ENCODE data around the gene BCL11B. TPM values are rescaled to one million over a fixed set of nuclear protein-coding genes. Genes with fewer than 3 reads are reported as not detected.

Gene BCL11B
- total and polyA plus RNA-seq, 2 of the 8 experiments (the other 6 are each of a cell fraction or from before 2014, with no cell fraction given), result 0.63 to 5.9 TPM

GRCh38 chr14:99210333-99210732 is 61.7 kb downstream of the BCL11B start:
- no peak overlapping the region for H2AK5ac ChIP-seq (ENCODE audit: low read depth, low read length)
- no peaks in the 10 kb centered on the region for H3K36me3 ChIP-seq (ENCODE audit: control insufficient read depth in 2 of 4, insufficient read depth in 4 of 4, low read length in 3 of 4)
- H3K4me1 ChIP-seq (replicated peaks in 1 of 4; ENCODE audit: control insufficient read depth in 3 of 4, insufficient read depth in 4 of 4, low read length in 3 of 4), result peaks cover 0 to 13% (median 0%) of the 10 kb centered on the region in 4 experiments; a peak in 3 of 7 replicates
- 84% methylated on average over 8 of the region's 8 CpGs; no CpG with 5 or more reads in 1 of the 2 experiments for WGBS, 2 experiments (ENCODE audit: extremely low coverage in 1 of 2, insufficient coverage in 1 of 2, insufficient read length in 1 of 2, insufficient replicate concordance in 2 of 2, low coverage in 1 of 2, low lambda C conversion rate in 2 of 2, missing lambda C conversion rate in 1 of 2)
- no peak overlapping the region for H3K56ac ChIP-seq (replicated peaks; ENCODE audit: insufficient read length, low read depth, low read length)
- H3K23ac ChIP-seq (ENCODE audit: insufficient read length), result no peak overlapping the region
- H3K4me3 ChIP-seq (ENCODE audit: extremely low read depth in 1 of 4, insufficient read depth in 2 of 4, low read depth in 3 of 4, low read length in 4 of 4), result no peak overlapping the region
- H2BK12ac ChIP-seq (ENCODE audit: low read depth, low read length), result no peak overlapping the region
- no peak overlapping the region for H2BK120ac ChIP-seq (replicated peaks; ENCODE audit: low read depth, low read length)
- H3K18ac ChIP-seq (ENCODE audit: extremely low read depth, low read length), result no peak overlapping the region
- H4K20me1 ChIP-seq (replicated peaks in 1 of 2; ENCODE audit: control insufficient read depth in 1 of 2, insufficient read depth in 2 of 2, low read length in 2 of 2), result peaks cover 0 to 3% of the 10 kb centered on the region in 2 experiments
- H2BK15ac ChIP-seq (ENCODE audit: low read length), result no peak overlapping the region
- H3K9ac ChIP-seq (replicated peaks in 1 of 4; ENCODE audit: extremely low read depth in 1 of 4, low read depth in 3 of 4, low read length in 3 of 4), result no peak overlapping the region
- H4K8ac ChIP-seq (ENCODE audit: extremely low read depth, insufficient read depth, low read length), result no peak overlapping the region
- no peak overlapping the region for H3K4ac ChIP-seq (replicated peaks; ENCODE audit: insufficient read length, low read depth, low read length)
- H3K27ac ChIP-seq (ENCODE audit: low read depth, low read length), result no peak overlapping the region
- ChIA-PET CTCF (ENCODE audit: partially characterized antibody) (interaction anchor here (0.7 to 2.8 kb wide), 7 partner anchors 11 to 32 kb away, joined by 3 to 11 read pairs (median 3); no protein-coding TSS in a partner anchor), POLR2A (ENCODE audit: partially characterized antibody) (interaction anchor here (1.0 to 1.7 kb wide), 2 partner anchors 14 to 20 kb away, joined by 3 to 4 read pairs; no protein-coding TSS in a partner anchor)
- H2BK5ac ChIP-seq (ENCODE audit: low read depth, low read length), result no peak overlapping the region
- peaks cover 0 to 14% of the 10 kb centered on the region in 2 experiments; a peak in 2 of 4 replicates for H3K79me2 ChIP-seq (ENCODE audit: control insufficient read depth in 1 of 2, insufficient read depth in 2 of 2, low read length in 2 of 2)
- H4K91ac ChIP-seq (replicated peaks; ENCODE audit: insufficient read length, low read length), result no peak overlapping the region
- no peaks in the 10 kb centered on the region for H3K9me3 ChIP-seq (ENCODE audit: insufficient read depth in 2 of 2, low read depth in 1 of 2, low read length in 1 of 2)
- peaks cover 13% of the 10 kb centered on the region for H3K79me1 ChIP-seq (ENCODE audit: low read depth, low read length)
- H3K27me3 ChIP-seq (replicated peaks in 1 of 4; ENCODE audit: control insufficient read depth in 3 of 4, extremely low read depth in 1 of 4, insufficient read depth in 3 of 4, low read length in 3 of 4), result no peaks in the 10 kb centered on the region
- no peaks in the 10 kb centered on the region for H3K23me2 ChIP-seq (ENCODE audit: low read depth, low read length)
- FAIRE-seq (no peak), DNase-seq (ENCODE audit: low read depth in 1 of 2, low spot score in 2 of 2) (no peak)
- H2AFZ ChIP-seq (ENCODE audit: low read length), result no peak overlapping the region
- no peak overlapping the region for H2BK20ac ChIP-seq (ENCODE audit: low read length)
- H3K14ac ChIP-seq (ENCODE audit: insufficient read length), result no peak overlapping the region
- H4K5ac ChIP-seq (ENCODE audit: insufficient read length, low read depth, low read length), result no peak overlapping the region
- no peak overlapping the region for H3K4me2 ChIP-seq (ENCODE audit: insufficient read depth in 1 of 2, low read depth in 2 of 2, low read length in 2 of 2)
- TF ChIP-seq POLR2A (IDR thresholded peaks at IDR 0.05; ENCODE audit: control extremely low read depth in 1 of 2, low read depth in 2 of 2, low read length in 2 of 2) (no peak), BCL11A (IDR thresholded peaks at IDR 0.05; ENCODE audit: low read depth in 2 of 2, low read length in 2 of 2) (no peak), CREB1 (IDR thresholded peaks at IDR 0.05) (no peak), RFX5 (IDR thresholded peaks at IDR 0.05; ENCODE audit: borderline replicate concordance, low read depth, low read length) (no peak), MAX (IDR thresholded peaks at IDR 0.05) (no peak), NRF1 (IDR thresholded peaks at IDR 0.05; ENCODE audit: low read depth, low read length) (no peak), GABPA (IDR thresholded peaks at IDR 0.05; ENCODE audit: borderline replicate concordance, insufficient read depth, low read length) (no peak), SAP30 (IDR thresholded peaks at IDR 0.05; ENCODE audit: insufficient read depth, insufficient replicate concordance, low read length) (no peak), CBX8 (IDR thresholded peaks at IDR 0.05; ENCODE audit: borderline replicate concordance, low read depth, low read length) (no peak), SP4 (IDR thresholded peaks at IDR 0.05; ENCODE audit: low read length) (no peak), EP300 (IDR thresholded peaks at IDR 0.05; ENCODE audit: borderline replicate concordance in 1 of 2, low read depth in 2 of 2, low read length in 2 of 2) (no peak), ATF3 (IDR thresholded peaks at IDR 0.05; ENCODE audit: insufficient read depth, low read depth, low read length) (no peak), RBBP5 (IDR thresholded peaks at IDR 0.05; ENCODE audit: borderline replicate concordance, low read depth, low read length) (no peak), CEBPB (IDR thresholded peaks at IDR 0.05; ENCODE audit: low read depth, low read length) (no peak)

Data from H1 (cell line).